K562 (cell line): ENCODE data around the gene OTUD5. TPM values are rescaled to one million over a fixed set of nuclear protein-coding genes. Genes with fewer than 3 reads are reported as not detected.
A peak's percentile ranks its signal among the peaks of the same experiment; 100 is the strongest.

Source experiments
- ATAC-seq: fragments of 200-7000 bp; cut with Tn5 transposase; 3 replicates; pipeline ENCODE4 v1.9.1; 2020; ENCODE audit warnings: moderate library complexity
- BruUV-seq: library from RNA; stranded (reverse); fragments of 400-500 nt; replicated peaks from 2 replicates; lab custom pipeline; 2021; lab: Mats Ljungman, UMichigan
- CTCF ChIA-PET: fragments of 300-600 bp; formaldehyde crosslinking; extraction: SDS; loops from one replicate; lab custom pipeline; 2021; ENCODE audit warnings: low intra/inter-chr PET ratio; lab: Yijun Ruan, JAX
- POLR2A ChIA-PET: fragments of 300-600, 350-650 bp; sonication (Branson Sonifier 250); formaldehyde crosslinking; extraction: SDS; loops from one replicate; lab custom pipeline; 2021; ENCODE audit warnings: antibody characterized with exemption, inconsistent platforms; lab: Yijun Ruan, JAX
- DNase-seq, 4 experiments: peaks; one replicate each; pipeline versions ENCODE4 v3.0.0 to v3.0.0-alpha.2; 2011 to 2018; ENCODE audit warnings: low spot score in 3 of 4, mixed read lengths in 3 of 4; ENCODE audit errors: extremely low read depth in 1 of 4
- FAIRE-seq: peaks from 2 replicates; lab custom pipeline; 2011; peaks lifted over from hg19 to GRCh38; lab: Jason Lieb, UNC
- H2AFZ ChIP-seq: 2 replicates; pipeline ENCODE4 v1.6.0; 2011; ENCODE audit warnings: low read depth, low read length, control low read depth, inconsistent platforms
- H3K27ac ChIP-seq: fragments of 200-600 bp; 3 replicates; pipeline ENCODE4 v1.8.0; 2011; ENCODE audit warnings: low read depth, mild to moderate bottlenecking, control low read depth, inconsistent platforms, low read length, moderate library complexity, mixed read lengths; ENCODE audit errors: extremely low read depth
- H3K27me3 ChIP-seq, 2 experiments: fragments of 300-600 bp in 1 of 2; 2 replicates in 1 of 2; 3 replicates in 1 of 2; pipeline versions ENCODE4 v1.6.0 to v1.8.0; 2011; ENCODE audit warnings: inconsistent platforms in 2 of 2, low read length in 2 of 2, mild to moderate bottlenecking in 1 of 2, mixed read lengths in 1 of 2, moderate library complexity in 1 of 2; ENCODE audit not compliant: control insufficient read depth in 2 of 2, insufficient read depth in 2 of 2
- H3K36me3 ChIP-seq: fragments of 300-600 bp; 3 replicates; pipeline ENCODE4 v1.8.0; 2011; ENCODE audit warnings: mild to moderate bottlenecking, low read length, inconsistent platforms; ENCODE audit not compliant: control insufficient read depth, insufficient read depth
- H3K4me1 ChIP-seq, 2 experiments: fragments of 200-600 bp in 1 of 2; replicated peaks in 1 of 2; 2 replicates in 1 of 2; 3 replicates in 1 of 2; pipeline versions ENCODE4 v1.5.1 to v1.8.0; 2011; ENCODE audit warnings: inconsistent platforms in 2 of 2, low read length in 2 of 2, mild to moderate bottlenecking in 1 of 2, mixed read lengths in 1 of 2, moderate library complexity in 1 of 2; ENCODE audit not compliant: control insufficient read depth in 2 of 2, insufficient read depth in 2 of 2
- H3K4me2 ChIP-seq: 2 replicates; pipeline ENCODE4 v1.6.1; 2011; ENCODE audit warnings: low read length, control low read depth, inconsistent platforms, mixed read lengths; ENCODE audit not compliant: insufficient read depth
- H3K4me3 ChIP-seq: fragments of 200-600 bp; sonication (generic), shearing (Covaris generic); 2 replicates; pipeline ENCODE4 v1.5.1; 2016; ENCODE audit warnings: control low read depth, inconsistent platforms
- H3K79me2 ChIP-seq: fragments of 200-600 bp; 3 replicates; pipeline ENCODE4 v1.8.0; 2011; ENCODE audit warnings: low read length, inconsistent platforms; ENCODE audit not compliant: control insufficient read depth, insufficient read depth
- H3K9ac ChIP-seq, 2 experiments: 2 replicates each; pipeline versions ENCODE4 v1.6.0 to v1.6.1; 2011; ENCODE audit warnings: low read depth in 2 of 2, low read length in 2 of 2, control low read depth in 1 of 2, inconsistent platforms in 1 of 2, mild to moderate bottlenecking in 1 of 2, mixed read lengths in 1 of 2; ENCODE audit not compliant: insufficient read depth in 1 of 2
- H3K9me1 ChIP-seq: one replicate; pipeline ENCODE4 v1.6.0; 2011; ENCODE audit warnings: inconsistent platforms, mild to moderate bottlenecking, low read length, moderate library complexity; ENCODE audit not compliant: control insufficient read depth, insufficient read depth
- H3K9me3 ChIP-seq: replicated peaks from 2 replicates; pipeline ENCODE4 v1.5.1; 2011; ENCODE audit warnings: low read depth, low read length, inconsistent platforms; ENCODE audit not compliant: control insufficient read depth, insufficient read depth
- H4K20me1 ChIP-seq: replicated peaks from 2 replicates; pipeline ENCODE4 v1.6.1; 2011; ENCODE audit warnings: low read length, inconsistent platforms, mixed read lengths; ENCODE audit not compliant: control insufficient read depth, insufficient read depth
- CC2D1A ChIP-seq: fragments of 450-650 bp; IDR thresholded peaks from 2 replicates; pipeline ENCODE4 v1.6.1; 2017; ENCODE audit warnings: mild to moderate bottlenecking
- DEAF1 ChIP-seq: fragments of 450-650 bp; formaldehyde crosslinking; IDR thresholded peaks from 2 replicates; pipeline ENCODE4 v1.4.0; 2020; ENCODE audit warnings: mild to moderate bottlenecking, moderate library complexity
- FOSL1 ChIP-seq: fragments of 200-800 bp; sonication (Bioruptor generic); conservative IDR thresholded peaks from 2 replicates; pipeline ENCODE4 v1.6.1; 2016; ENCODE audit warnings: missing genetic modification characterization, missing compliant biosample characterization
- MYBL2 ChIP-seq, 2 experiments: fragments of 450-650 bp in 1 of 2; sonication (generic) in 1 of 2; formaldehyde crosslinking in 1 of 2; IDR thresholded peaks; 2 replicates each; pipeline versions ENCODE4 v1.6.1 to v1.8.1; 2017 to 2022; ENCODE audit warnings: borderline replicate concordance in 1 of 2, inconsistent platforms in 1 of 2, low read depth in 1 of 2, mild to moderate bottlenecking in 1 of 2, missing genetic modification reagents in 1 of 2, moderate library complexity in 1 of 2
- NR2C1 ChIP-seq, 2 experiments: fragments of 450-650 bp; IDR thresholded peaks; 2 replicates each; pipeline ENCODE4 v1.6.1; 2017; ENCODE audit warnings: mild to moderate bottlenecking in 2 of 2, antibody characterized with exemption in 1 of 2, inconsistent platforms in 1 of 2, missing compliant biosample characterization in 1 of 2, missing genetic modification characterization in 1 of 2
- POLR2G ChIP-seq: fragments of 200-400 bp; formaldehyde crosslinking; IDR thresholded peaks from 2 replicates; pipeline ENCODE4 v1.6.1; 2017; ENCODE audit warnings: low read depth, mild to moderate bottlenecking, antibody characterized with exemption, low read length, moderate library complexity
- RB1 ChIP-seq: fragments of 450-650 bp; IDR thresholded peaks from 2 replicates; pipeline ENCODE4 v1.6.1; 2017; ENCODE audit warnings: low read depth, mild to moderate bottlenecking
- RBFOX2 ChIP-seq: fragments of 200-400 bp; formaldehyde crosslinking; IDR thresholded peaks from 2 replicates; pipeline ENCODE4 v1.6.1; 2017; ENCODE audit warnings: low read depth, mild to moderate bottlenecking, low read length, moderate library complexity
- RFX5 ChIP-seq: IDR thresholded peaks from 2 replicates; pipeline ENCODE4 v1.6.1; 2011; ENCODE audit warnings: low read depth, mild to moderate bottlenecking, improper control_type of control experiment, low read length
- SMARCA4 ChIP-seq: fragments of 450-650 bp; IDR thresholded peaks from 2 replicates; pipeline ENCODE4 v1.6.1; 2016
- TBL1XR1 ChIP-seq, 2 experiments: IDR thresholded peaks; 2 replicates each; pipeline ENCODE4 v1.6.1; 2012; ENCODE audit warnings: improper control_type of control experiment in 2 of 2, low read length in 2 of 2, mild to moderate bottlenecking in 1 of 2
- ZNF274 ChIP-seq: IDR thresholded peaks from 2 replicates; pipeline ENCODE4 v1.6.1; 2011; ENCODE audit warnings: low read depth, mild to moderate bottlenecking, low read length, moderate library complexity, borderline replicate concordance
- ZNF561 ChIP-seq: fragments of 450-650 bp; formaldehyde crosslinking; conservative IDR thresholded peaks from 2 replicates; pipeline ENCODE4 v1.4.0; 2020; ENCODE audit warnings: mild to moderate bottlenecking, moderate library complexity
- WGBS: fragments of 100-300 bp; shearing (Covaris generic); methylation state at CpG from one replicate; pipeline ENCODE4 v1.1.6; 2016; ENCODE audit warnings: low coverage, mixed read lengths; ENCODE audit not compliant: insufficient coverage; ENCODE audit errors: missing lambda C conversion rate; 5-methylcytosine and 5-hydroxymethylcytosine counted together
- in situ Hi-C: fragments of 300-500 bp; cut with MboI; formaldehyde crosslinking; loops from 4 replicates; pipeline ENCODE4 v1.15.0; 2018; ENCODE audit warnings: inconsistent platforms, mixed read lengths
- intact Hi-C: fragments of 100-400 bp; cut with micrococcal nuclease; formaldehyde crosslinking; loops from 2 replicates; pipeline ENCODE4 v1.14.2; 2022
- polyA plus RNA-seq, 8 experiments: library from polyadenylated mRNA; depleted of rRNA in 4 of 8; stranded (reverse) in 5 of 8; unstranded in 3 of 8; fragments of >200 nt; fragmentation: Nextera tagmentation in 2 of 8; fragmentation: Illumina TruSeq in 1 of 8; extraction: Ambion mirVana in 2 of 8; extraction: Trizol in 1 of 8; gene quantifications; 2 replicates each; pipeline versions ENCODE4 v1.2.1 to v1.2.3, GENCODE V29; 2011 to 2014; ENCODE audit warnings: inconsistent platforms in 1 of 8, missing spikeins in 1 of 8
- total RNA-seq, 7 experiments: library from RNA; depleted of rRNA in 6 of 7; stranded (reverse); fragments of >200 nt in 6 of 7; fragmentation: Illumina TruSeq in 2 of 7; extraction: Trizol in 2 of 7; gene quantifications; 2 replicates each; pipeline versions ENCODE4 v1.2.1 to v1.2.3, GENCODE V29; 2011 to 2021; ENCODE audit warnings: low replicate concordance in 1 of 7
- TF ChIP-seq, protein P1 (sequence below): IDR thresholded peaks from 2 replicates; pipeline ENCODE4 v1.6.1; 2011; ENCODE audit warnings: borderline replicate concordance, low read depth, mild to moderate bottlenecking, moderate library complexity, low read length; ENCODE audit not compliant: insufficient read depth, poor library complexity, severe bottlenecking
- TF ChIP-seq, protein P2 (sequence below), 2 experiments: fragments of 250-450 bp in 1 of 2; fragments of 450-650 bp in 1 of 2; sonication (Bioruptor Pico) in 1 of 2; IDR thresholded peaks; 2 replicates each; pipeline versions ENCODE4 v1.6.1 to v1.8.0; 2016 to 2021; ENCODE audit warnings: mild to moderate bottlenecking in 2 of 2, moderate library complexity in 2 of 2, missing compliant biosample characterization in 1 of 2, missing genetic modification characterization in 1 of 2

The OTUD5 gene
- total and polyA plus RNA-seq, 9 of the 15 experiments (the other 6 are each of a cell fraction or from before 2014, with no cell fraction given), result 3.6 to 102 (median 59.0) TPM

DNA sequence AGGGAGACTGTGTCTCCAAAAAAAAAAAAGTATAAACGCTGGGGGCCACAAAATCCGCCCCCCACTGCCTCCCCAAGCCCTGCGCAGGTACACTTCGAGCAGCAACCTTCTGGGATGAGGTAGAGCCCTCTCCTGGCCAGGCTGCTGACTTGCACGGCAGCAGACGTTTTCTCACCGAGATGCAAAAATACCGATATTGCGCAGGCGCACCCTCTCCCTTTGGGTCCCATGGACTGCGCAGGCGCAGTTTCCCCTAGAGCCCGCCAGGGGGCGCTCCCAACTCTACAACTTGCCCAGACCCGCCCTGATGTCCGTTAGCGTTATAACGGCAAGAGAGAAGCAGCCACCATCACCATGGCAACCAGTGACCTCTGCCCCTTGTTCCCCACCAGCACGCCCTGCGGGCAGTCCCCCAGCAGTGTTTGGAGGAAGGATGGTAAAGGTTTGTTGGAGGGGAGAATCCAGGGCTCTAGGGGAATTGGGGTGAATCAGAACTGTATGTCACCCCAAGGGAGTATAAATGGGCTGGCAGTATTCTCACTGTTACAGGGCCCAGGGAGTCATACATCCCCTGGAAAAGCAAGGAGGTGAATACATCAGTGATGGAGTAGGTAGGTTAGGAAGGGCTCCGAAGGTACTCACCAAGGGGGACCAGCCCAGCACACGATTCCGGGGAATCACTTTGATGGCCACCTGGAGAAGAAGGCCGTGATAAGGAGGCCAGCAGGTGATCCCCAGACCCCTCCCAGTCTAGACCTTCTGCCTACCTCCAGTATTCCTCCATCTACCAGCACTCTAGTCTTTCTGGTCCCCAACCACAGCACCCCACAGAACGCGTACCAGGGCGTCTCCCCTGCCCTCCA, 40.0 kb downstream of the OTUD5 start:
- FAIRE-seq (peak; percentile 80), ATAC-seq (peak; percentile 68), DNase-seq (peak; percentile 76 to 96 (median 86))
- Histone ChIP-seq H3K4me1 (peaks cover 37 to 47% of the 10 kb centered on the region in 2 experiments), H3K9me1 (no peaks in the 10 kb centered on the region), H3K27ac (peak overlapping the region; percentile 77), H3K4me2 (peak overlapping the region; percentile 97), H3K9ac (peak overlapping the region; percentile 73 to 92), H4K20me1 (peaks cover 40% of the 10 kb centered on the region), H3K79me2 (peaks cover 69% of the 10 kb centered on the region), H3K36me3 (peaks cover 63% of the 10 kb centered on the region), H3K9me3 (no peaks in the 10 kb centered on the region), H3K4me3 (peak overlapping the region; percentile 89), H3K27me3 (no peaks in the 10 kb centered on the region; a peak in 1 of 5 replicates), H2AFZ (no peak overlapping the region)
- intact Hi-C loops (loop anchor here (1.0 to 10.0 kb wide), 2 partner anchors 28 to 283 kb away; no protein-coding TSS in a partner anchor), in situ Hi-C loops (no loop called here)
- POLR2A ChIA-PET, result no interaction called here
- TSS peak; percentile 28 for BruUV-seq
- CTCF ChIA-PET, result interaction anchor here (0.6 to 1.6 kb wide), 7 partner anchors 11 to 286 kb away, joined by 3 to 8 read pairs (median 4); no protein-coding TSS in a partner anchor
- WGBS, result under 1% methylated on average over 24 of the region's 27 CpGs
- TF ChIP-seq FOSL1 (tag) (0 out of 2 replicates have a peak, but pooled peaks have one; percentile 4), NR2C1 (IDR thresholded peaks at IDR 0.05) (no peak), NR2C1 (tag; IDR thresholded peaks at IDR 0.05) (peak; percentile 94), CC2D1A (peak; percentile 68; the same call in 1 of the 2 replicates), DEAF1 (CRISPR knock-in tag) (peak; percentile 23; the same call in 1 of the 2 replicates), MYBL2 (IDR thresholded peaks at IDR 0.05; ENCODE audit: low read depth) (peak; percentile 75; the same call in 1 of the 2 replicates), MYBL2 (CRISPR knock-in tag; IDR thresholded peaks at IDR 0.05; ENCODE audit: borderline replicate concordance) (no peak), TBL1XR1 (IDR thresholded peaks at IDR 0.05; ENCODE audit: low read length in 2 of 2) (peak in 1 of 2 experiments; percentile 34; a peak in 1 of 4 replicates), RFX5 (peak; percentile 81), ZNF274 (no peak), POLR2G (peak; percentile 72), ZNF561 (CRISPR knock-in tag) (no peak), RB1 (peak; percentile 83), RBFOX2 (peak; percentile 83), SMARCA4 (no peak)
- TF ChIP-seq, protein P1, sequence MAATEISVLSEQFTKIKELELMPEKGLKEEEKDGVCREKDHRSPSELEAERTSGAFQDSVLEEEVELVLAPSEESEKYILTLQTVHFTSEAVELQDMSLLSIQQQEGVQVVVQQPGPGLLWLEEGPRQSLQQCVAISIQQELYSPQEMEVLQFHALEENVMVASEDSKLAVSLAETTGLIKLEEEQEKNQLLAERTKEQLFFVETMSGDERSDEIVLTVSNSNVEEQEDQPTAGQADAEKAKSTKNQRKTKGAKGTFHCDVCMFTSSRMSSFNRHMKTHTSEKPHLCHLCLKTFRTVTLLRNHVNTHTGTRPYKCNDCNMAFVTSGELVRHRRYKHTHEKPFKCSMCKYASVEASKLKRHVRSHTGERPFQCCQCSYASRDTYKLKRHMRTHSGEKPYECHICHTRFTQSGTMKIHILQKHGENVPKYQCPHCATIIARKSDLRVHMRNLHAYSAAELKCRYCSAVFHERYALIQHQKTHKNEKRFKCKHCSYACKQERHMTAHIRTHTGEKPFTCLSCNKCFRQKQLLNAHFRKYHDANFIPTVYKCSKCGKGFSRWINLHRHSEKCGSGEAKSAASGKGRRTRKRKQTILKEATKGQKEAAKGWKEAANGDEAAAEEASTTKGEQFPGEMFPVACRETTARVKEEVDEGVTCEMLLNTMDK, result peak; percentile 98
- TF ChIP-seq, protein P2, sequence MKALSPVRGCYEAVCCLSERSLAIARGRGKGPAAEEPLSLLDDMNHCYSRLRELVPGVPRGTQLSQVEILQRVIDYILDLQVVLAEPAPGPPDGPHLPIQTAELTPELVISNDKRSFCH (CRISPR knock-in tag; IDR thresholded peaks at IDR 0.05), result no peak
- TF ChIP-seq, protein P2 (tag; IDR thresholded peaks at IDR 0.05), result 0 out of 2 replicates have a peak, but pooled peaks have one; percentile 17
